HEK293 (cell line): ENCODE measurements around the gene GMPPB.

Source experiments
- CTCF ChIA-PET: fragments of 350-600 bp; formaldehyde crosslinking; extraction: SDS; loops from one replicate; lab custom pipeline; 2021; ENCODE audit warnings: antibody characterized with exemption; lab: Yijun Ruan, JAX
- POLR2A ChIA-PET: fragments of 300-600 bp; formaldehyde crosslinking; extraction: SDS; loops from one replicate; lab custom pipeline; 2020; ENCODE audit warnings: antibody characterized with exemption, inconsistent platforms; lab: Yijun Ruan, JAX
- H3K27ac ChIP-seq: fragments of 200-500 bp; sonication (Bioruptor generic); 2 replicates; pipeline ENCODE4 v1.5.1; 2014; ENCODE audit warnings: low read depth, low read length, control low read depth, inconsistent platforms; ENCODE audit errors: extremely low read depth
- H3K36me3 ChIP-seq, 2 experiments: fragments of 200-500 bp in 1 of 2; sonication (Bioruptor generic) in 1 of 2; 1 replicate in 1 of 2; 2 replicates in 1 of 2; pipeline ENCODE4 v1.5.1; 2014 to 2017; ENCODE audit warnings: inconsistent platforms in 2 of 2, low read length in 2 of 2; ENCODE audit not compliant: control insufficient read depth in 2 of 2, insufficient read depth in 1 of 2
- H3K4me1 ChIP-seq: fragments of 200-500 bp; sonication (Bioruptor generic); 2 replicates; pipeline ENCODE4 v1.5.1; 2014; ENCODE audit warnings: mild to moderate bottlenecking, low read length, inconsistent platforms; ENCODE audit not compliant: control insufficient read depth, insufficient read depth
- H3K4me3 ChIP-seq: 2 replicates; pipeline ENCODE4 v1.5.1; 2011; ENCODE audit warnings: low read depth, mild to moderate bottlenecking, control low read depth, low read length, moderate library complexity
- H3K9me3 ChIP-seq: fragments of 200-500 bp; sonication (Bioruptor generic); 2 replicates; pipeline ENCODE4 v1.5.1; 2014; ENCODE audit warnings: low read depth, low read length, inconsistent platforms; ENCODE audit not compliant: control insufficient read depth, insufficient read depth
- BCL11B ChIP-seq: fragments of 450-650 bp; formaldehyde crosslinking; IDR thresholded peaks from 2 replicates; pipeline ENCODE4 v1.5.1; 2016; ENCODE audit warnings: low read depth, missing biosample characterization, missing genetic modification characterization
- KLF8 ChIP-seq: fragments of 450-650 bp; formaldehyde crosslinking; IDR thresholded peaks from 2 replicates; pipeline ENCODE4 v1.5.1; 2016; ENCODE audit warnings: missing biosample characterization, missing genetic modification characterization
- PRDM2 ChIP-seq: fragments of 450-650 bp; formaldehyde crosslinking; IDR thresholded peaks from 2 replicates; pipeline ENCODE4 v1.5.1; 2016; ENCODE audit warnings: missing biosample characterization, missing genetic modification characterization, borderline replicate concordance
- REST ChIP-seq: fragments of 450-650 bp; formaldehyde crosslinking; IDR thresholded peaks from 2 replicates; pipeline ENCODE4 v1.5.1; 2016; ENCODE audit warnings: missing biosample characterization, missing genetic modification characterization
- TSHZ1 ChIP-seq: fragments of 450-650 bp; formaldehyde crosslinking; IDR thresholded peaks from 2 replicates; pipeline ENCODE4 v1.5.1; 2016; ENCODE audit warnings: missing biosample characterization, missing genetic modification characterization, borderline replicate concordance
- ZBTB7A ChIP-seq: fragments of 450-650 bp; formaldehyde crosslinking; IDR thresholded peaks from 2 replicates; pipeline ENCODE4 v1.5.1; 2016; ENCODE audit warnings: low read depth, missing biosample characterization, missing genetic modification characterization
- ZFP37 ChIP-seq: fragments of 450-650 bp; formaldehyde crosslinking; IDR thresholded peaks from 2 replicates; pipeline ENCODE4 v1.5.1; 2016; ENCODE audit warnings: missing biosample characterization, missing genetic modification characterization
- ZNF10 ChIP-seq: fragments of 450-650 bp; formaldehyde crosslinking; IDR thresholded peaks from 2 replicates; pipeline ENCODE4 v1.5.1; 2017; ENCODE audit warnings: missing biosample characterization, missing genetic modification characterization
- ZNF18 ChIP-seq: fragments of 450-650 bp; formaldehyde crosslinking; IDR thresholded peaks from 2 replicates; pipeline ENCODE4 v1.5.1; 2016; ENCODE audit warnings: missing biosample characterization, missing genetic modification characterization
- ZNF302 ChIP-seq: fragments of 450-650 bp; formaldehyde crosslinking; IDR thresholded peaks from 2 replicates; pipeline ENCODE4 v1.5.1; 2016; ENCODE audit warnings: missing biosample characterization, missing genetic modification characterization, low read depth
- ZNF335 ChIP-seq: fragments of 450-650 bp; formaldehyde crosslinking; conservative IDR thresholded peaks from 2 replicates; pipeline ENCODE4 v1.5.1; 2016; ENCODE audit warnings: missing biosample characterization, missing genetic modification characterization
- ZNF391 ChIP-seq: fragments of 450-650 bp; formaldehyde crosslinking; IDR thresholded peaks from 2 replicates; pipeline ENCODE4 v1.5.1; 2016; ENCODE audit warnings: low read depth, missing biosample characterization, missing genetic modification characterization, borderline replicate concordance
- ZNF514 ChIP-seq: fragments of 450-650 bp; formaldehyde crosslinking; IDR thresholded peaks from 2 replicates; pipeline ENCODE4 v1.5.1; 2016; ENCODE audit warnings: missing biosample characterization, missing genetic modification characterization
- ZNF624 ChIP-seq: fragments of 450-650 bp; formaldehyde crosslinking; IDR thresholded peaks from 2 replicates; pipeline ENCODE4 v1.5.1; 2017; ENCODE audit warnings: missing biosample characterization, missing genetic modification characterization

Gene GMPPB

GRCh38 chr3:49716169-49716568 lies 7.6 kb downstream of the GMPPB start:
- Histone ChIP-seq H3K36me3 (peaks cover 0 to 76% of the 10 kb centered on the region in 2 experiments; a peak in 2 of 3 replicates), H3K4me3 (no peak overlapping the region), H3K4me1 (no peaks in the 10 kb centered on the region), H3K9me3 (no peaks in the 10 kb centered on the region), H3K27ac (no peak overlapping the region)
- ChIA-PET CTCF (no interaction called here), POLR2A (no interaction called here)
- TF ChIP-seq ZFP37 (tag by site-specific recombination): no peak
- no peak for TF ChIP-seq KLF8 (tag by site-specific recombination)
- TF ChIP-seq ZNF18 (tag by site-specific recombination): no peak
- TF ChIP-seq BCL11B: no peak
- TF ChIP-seq ZNF335: no peak
- TF ChIP-seq ZNF624 (tag by site-specific recombination): no peak
- TF ChIP-seq ZNF391 (tag by site-specific recombination): no peak
- no peak for TF ChIP-seq ZBTB7A (tag by site-specific recombination)
- TF ChIP-seq REST (tag by site-specific recombination): no peak
- TF ChIP-seq ZNF302 (tag by site-specific recombination): no peak
- TF ChIP-seq ZNF514 (tag by site-specific recombination): no peak
- TF ChIP-seq ZNF10 (tag by site-specific recombination): no peak
- TF ChIP-seq TSHZ1: no peak
- no peak for TF ChIP-seq PRDM2 (tag by site-specific recombination)
